Measurements from ENCODE around the gene KCTD10.
"Not testable (repeated sequence)": the region's sequence is repeated elsewhere in the genome, so short reads cannot be mapped to it uniquely, and the experiment has no call there.

The KCTD10 gene

DNA sequence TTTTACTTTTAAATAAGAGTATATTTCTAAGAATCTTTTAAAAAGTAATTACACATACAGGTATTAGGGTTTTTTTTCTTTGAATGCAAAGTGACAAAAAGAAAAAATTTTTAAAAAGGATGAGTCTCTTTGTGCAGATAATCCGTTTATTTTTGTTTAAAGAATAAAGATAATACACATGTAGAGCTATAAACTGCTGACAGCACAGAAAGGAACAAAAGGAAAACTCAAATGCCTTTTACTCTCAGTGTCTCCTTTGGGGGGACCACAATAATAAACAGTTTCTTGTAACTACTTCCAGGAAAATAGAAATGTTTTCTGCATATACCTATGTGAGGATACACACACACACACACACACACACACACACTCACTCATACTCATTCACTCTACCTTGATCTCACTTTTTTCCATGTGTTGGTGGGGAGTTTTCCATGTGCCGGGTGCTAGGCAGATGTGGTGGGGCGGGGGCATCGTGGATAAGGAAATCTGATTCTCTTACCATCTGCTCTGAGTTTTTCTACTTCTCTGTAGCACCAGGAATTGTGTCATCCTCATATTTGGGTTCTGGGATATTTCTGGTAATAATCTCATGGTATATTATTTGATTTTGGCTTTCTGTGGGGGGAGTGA is 58.1 kb downstream of the KCTD10 start:
- DNase-seq (ENCODE audit: low read depth), result no peak

DNA sequence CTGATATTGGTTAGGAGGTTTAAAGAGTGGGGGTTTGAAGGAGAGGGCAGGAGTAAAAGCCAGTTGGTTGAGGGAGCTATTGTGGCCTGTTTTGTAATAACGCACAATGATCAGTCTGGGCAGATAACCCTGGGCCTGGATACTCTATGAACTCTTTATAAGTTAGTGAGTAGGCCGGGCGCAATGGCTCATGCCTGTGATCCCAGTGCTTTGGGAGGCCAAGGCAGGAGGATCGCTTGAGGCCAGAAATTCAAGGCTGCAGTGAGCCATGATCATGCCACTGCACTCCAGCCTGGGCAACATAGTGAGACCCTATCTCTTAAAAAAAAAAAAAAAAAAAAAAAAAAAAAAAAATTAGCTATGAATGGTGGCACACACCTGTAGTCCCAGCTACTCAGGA is 71.0 kb downstream of the KCTD10 start:
- DNase-seq (ENCODE audit: low read depth), result not testable (repeated sequence)

DNA sequence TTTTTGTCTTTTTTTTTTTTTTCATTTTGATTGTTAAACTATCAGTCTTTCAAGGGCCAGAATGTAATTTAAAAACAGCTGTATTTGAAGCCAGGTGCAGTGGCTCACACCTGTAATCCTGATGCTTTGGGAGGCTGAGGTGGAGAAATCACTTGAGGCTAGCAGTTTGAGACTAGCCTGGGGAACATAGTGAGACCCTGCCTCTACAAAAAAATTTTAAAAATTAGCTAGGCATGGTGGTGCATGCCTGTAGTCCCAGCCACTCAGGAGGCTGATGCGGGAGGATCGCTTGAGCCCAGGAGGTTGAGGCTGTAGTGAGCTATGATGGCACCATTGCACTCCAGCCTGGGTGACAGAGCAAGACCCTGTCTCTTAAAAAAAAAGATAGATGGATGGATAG is 72.3 kb downstream of the KCTD10 start:
- DNase-seq (ENCODE audit: low read depth), result not testable (repeated sequence)
